Glutamatergic neuron (in vitro differentiated cells): Measurements from ENCODE around the gene RNF144A. TPM values are rescaled to one million over a fixed set of nuclear protein-coding genes. Genes with fewer than 3 reads are reported as not detected.

Experiments used
- DNase-seq: peaks from one replicate; pipeline ENCODE4 v3.0.0; 2022
- H3K27ac Mint-ChIP-seq: one replicate; pipeline ENCODE4 v1.8.0; 2020; ENCODE audit warnings: mild to moderate bottlenecking, mixed read lengths, inconsistent platforms; ENCODE audit not compliant: unreplicated experiment
- H3K27me3 Mint-ChIP-seq: one replicate; pipeline ENCODE4 v1.8.0; 2020; ENCODE audit warnings: mild to moderate bottlenecking, moderate library complexity, mixed read lengths, inconsistent platforms; ENCODE audit not compliant: unreplicated experiment
- H3K36me3 Mint-ChIP-seq: one replicate; pipeline ENCODE4 v1.8.0; 2020; ENCODE audit warnings: mild to moderate bottlenecking, mixed read lengths, inconsistent platforms; ENCODE audit not compliant: unreplicated experiment
- H3K4me1 Mint-ChIP-seq: one replicate; pipeline ENCODE4 v1.8.0; 2020; ENCODE audit warnings: mild to moderate bottlenecking, low read depth, mixed read lengths, inconsistent platforms; ENCODE audit not compliant: unreplicated experiment
- H3K4me3 Mint-ChIP-seq: one replicate; pipeline ENCODE4 v1.8.0; 2020; ENCODE audit warnings: mild to moderate bottlenecking, mixed read lengths, inconsistent platforms; ENCODE audit not compliant: unreplicated experiment
- H3K9me3 Mint-ChIP-seq: one replicate; pipeline ENCODE4 v1.8.0; 2020; ENCODE audit warnings: mild to moderate bottlenecking, moderate library complexity, mixed read lengths, inconsistent platforms; ENCODE audit not compliant: unreplicated experiment
- total RNA-seq: library from RNA; stranded (reverse); fragmentation: NEBNext Ultra II Directional; extraction: Animal tissue kit (Norgen Biotek cat#: 25700); gene quantifications from one replicate; pipeline ENCODE4 v1.2.1, GENCODE V29; 2021; ENCODE audit not compliant: unreplicated experiment
- TF ChIP-seq, protein P1 (sequence below): fragments of 200-600 bp; sonication (generic); IDR thresholded peaks from one replicate; pipeline ENCODE4 v1.5.0; 2021; ENCODE audit not compliant: partially characterized antibody, unreplicated experiment

Gene RNF144A
- total RNA-seq, 1 donor from 2014 or later = 40.2 TPM

DNA sequence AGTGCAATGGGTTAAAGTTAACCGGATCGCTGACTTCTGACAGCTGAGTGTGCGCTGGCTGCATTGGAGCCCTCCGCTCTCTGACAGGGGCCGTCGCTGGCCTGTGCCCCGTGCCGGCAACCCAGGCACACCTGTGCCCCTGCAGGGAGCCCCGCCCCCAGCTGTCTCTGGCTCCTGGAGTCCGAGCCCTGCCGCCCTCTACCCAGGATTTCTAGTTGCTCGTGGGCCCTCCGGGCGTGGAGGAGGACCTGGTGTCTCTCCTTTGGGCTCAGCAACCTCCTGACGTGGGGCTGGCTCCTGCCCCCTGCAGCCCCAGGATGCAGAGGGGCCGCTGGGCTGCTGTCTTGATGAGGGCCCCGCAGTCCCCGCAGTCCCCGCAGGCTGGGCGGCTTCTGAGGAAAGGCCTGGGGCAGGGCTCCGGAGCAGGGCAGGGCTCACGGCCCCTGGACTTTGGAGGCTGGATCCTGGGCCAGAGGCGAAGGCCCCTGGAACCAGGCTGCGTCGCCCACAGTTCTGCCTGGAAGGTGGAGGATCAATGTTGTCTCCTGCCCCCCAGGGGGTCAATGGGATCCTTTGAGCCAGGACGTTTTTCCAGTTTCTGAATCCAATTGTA, 172.8 kb downstream of the RNF144A start:
- no peaks in the 10 kb centered on the region for H3K4me1 Mint-ChIP-seq
- no peak for DNase-seq
- H3K27me3 Mint-ChIP-seq = no peaks in the 10 kb centered on the region
- TF ChIP-seq, protein P1, sequence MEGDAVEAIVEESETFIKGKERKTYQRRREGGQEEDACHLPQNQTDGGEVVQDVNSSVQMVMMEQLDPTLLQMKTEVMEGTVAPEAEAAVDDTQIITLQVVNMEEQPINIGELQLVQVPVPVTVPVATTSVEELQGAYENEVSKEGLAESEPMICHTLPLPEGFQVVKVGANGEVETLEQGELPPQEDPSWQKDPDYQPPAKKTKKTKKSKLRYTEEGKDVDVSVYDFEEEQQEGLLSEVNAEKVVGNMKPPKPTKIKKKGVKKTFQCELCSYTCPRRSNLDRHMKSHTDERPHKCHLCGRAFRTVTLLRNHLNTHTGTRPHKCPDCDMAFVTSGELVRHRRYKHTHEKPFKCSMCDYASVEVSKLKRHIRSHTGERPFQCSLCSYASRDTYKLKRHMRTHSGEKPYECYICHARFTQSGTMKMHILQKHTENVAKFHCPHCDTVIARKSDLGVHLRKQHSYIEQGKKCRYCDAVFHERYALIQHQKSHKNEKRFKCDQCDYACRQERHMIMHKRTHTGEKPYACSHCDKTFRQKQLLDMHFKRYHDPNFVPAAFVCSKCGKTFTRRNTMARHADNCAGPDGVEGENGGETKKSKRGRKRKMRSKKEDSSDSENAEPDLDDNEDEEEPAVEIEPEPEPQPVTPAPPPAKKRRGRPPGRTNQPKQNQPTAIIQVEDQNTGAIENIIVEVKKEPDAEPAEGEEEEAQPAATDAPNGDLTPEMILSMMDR = no peak
- no peak overlapping the region for H3K27ac Mint-ChIP-seq
- no peaks in the 10 kb centered on the region for H3K36me3 Mint-ChIP-seq
- H3K9me3 Mint-ChIP-seq = no peaks in the 10 kb centered on the region
- H3K4me3 Mint-ChIP-seq = no peak overlapping the region

DNA sequence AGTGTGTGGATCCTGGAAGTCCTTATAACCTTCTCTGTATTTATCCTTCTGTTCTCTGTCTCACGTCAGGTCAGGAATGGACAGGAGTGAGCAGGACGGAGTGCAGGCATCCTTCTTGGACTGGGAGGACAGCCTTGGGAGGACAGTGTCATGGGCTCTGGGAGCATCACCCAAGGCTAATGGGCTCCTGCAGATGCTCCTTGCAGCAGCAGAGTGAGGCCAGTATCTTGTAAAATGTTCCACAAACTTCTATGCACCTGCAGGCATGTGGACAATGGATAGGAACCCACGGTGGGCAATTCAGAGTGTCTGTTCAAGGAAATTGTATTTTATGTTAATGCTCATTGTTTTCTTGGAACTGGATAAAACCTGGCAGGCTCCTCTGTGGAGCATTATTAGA, 176.2 kb downstream of the RNF144A start:
- no peaks in the 10 kb centered on the region for H3K9me3 Mint-ChIP-seq
- TF ChIP-seq, protein P1 = no peak
- H3K4me3 Mint-ChIP-seq = no peak overlapping the region
- DNase-seq = no peak
- H3K27me3 Mint-ChIP-seq = no peaks in the 10 kb centered on the region
- no peaks in the 10 kb centered on the region for H3K36me3 Mint-ChIP-seq
- no peak overlapping the region for H3K27ac Mint-ChIP-seq
- H3K4me1 Mint-ChIP-seq = peaks cover 7% of the 10 kb centered on the region

Other genes starting within 250 kb of the RNF144A start
- gene CMPK2, start 51.5 kb upstream of the RNF144A start, total RNA-seq = 0.81 TPM
- gene RSAD2, start 39.6 kb upstream of the RNF144A start, total RNA-seq = not detected